ENCODE results near the gene EVC2. TPM values are rescaled to one million over a fixed set of nuclear protein-coding genes. Genes with fewer than 3 reads are reported as not detected.

Gene EVC2
- total and polyA plus RNA-seq, 9 of the 15 experiments (the other 6 are each of a cell fraction or from before 2014, with no cell fraction given), result 0.03 to 0.55 (median 0.38) TPM; not detected in 1

DNA sequence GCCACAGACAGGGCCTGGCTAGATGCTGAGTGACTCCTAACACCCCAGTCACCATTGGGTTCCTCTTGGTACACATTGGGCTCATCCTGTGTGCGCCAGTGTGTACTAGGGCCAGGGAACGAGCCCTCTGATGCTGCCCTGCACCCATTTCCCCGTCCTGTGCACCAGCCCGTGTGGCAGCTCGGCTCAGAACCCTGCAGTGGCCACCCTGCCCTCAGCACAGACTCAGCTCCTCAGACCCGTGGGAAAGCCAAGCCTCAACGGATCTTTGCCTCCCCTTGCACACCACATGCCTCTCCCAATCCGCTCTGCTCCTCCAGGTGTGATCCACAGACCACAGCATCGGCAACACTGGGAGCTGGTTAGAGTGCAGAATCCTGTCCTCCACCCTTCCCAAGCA is 41.2 kb upstream of the EVC2 start:
- peak overlapping the region; percentile 28; the same call in 1 of the 3 replicates for H3K27ac ChIP-seq (ENCODE audit: extremely low read depth, low read depth, low read length)

More for the DNA sequence above, 41.2 kb upstream of the EVC2 start:
- Histone ChIP-seq H3K27me3 (ENCODE audit: control insufficient read depth in 2 of 2, insufficient read depth in 2 of 2, low read length in 2 of 2) (peaks cover 0 to 6% of the 10 kb centered on the region in 2 experiments; a peak in 1 of 5 replicates), H3K4me3 (no peak overlapping the region), H3K9me3 (replicated peaks; ENCODE audit: control insufficient read depth, insufficient read depth, low read depth, low read length) (no peaks in the 10 kb centered on the region), H4K20me1 (replicated peaks; ENCODE audit: control insufficient read depth, insufficient read depth, low read length) (no peaks in the 10 kb centered on the region; the same call in 1 of the 2 replicates), H3K9me1 (ENCODE audit: control insufficient read depth, insufficient read depth, low read length) (no peaks in the 10 kb centered on the region), H3K79me2 (ENCODE audit: control insufficient read depth, insufficient read depth, low read length) (no peaks in the 10 kb centered on the region), H3K4me1 (replicated peaks in 1 of 2; ENCODE audit: control insufficient read depth in 2 of 2, insufficient read depth in 2 of 2, low read length in 2 of 2) (peaks cover 5 to 10% of the 10 kb centered on the region in 2 experiments; a peak in 3 of 5 replicates), H3K36me3 (ENCODE audit: control insufficient read depth, insufficient read depth, low read length) (no peaks in the 10 kb centered on the region), H3K9ac (ENCODE audit: insufficient read depth in 1 of 2, low read depth in 2 of 2, low read length in 2 of 2) (peak overlapping the region in 1 of 2 experiments; percentile 58; a peak in 1 of 4 replicates), H2AFZ (ENCODE audit: low read depth, low read length) (no peak overlapping the region), H3K4me2 (ENCODE audit: insufficient read depth, low read length) (no peak overlapping the region)
- in situ Hi-C loops (cut with MboI) (no loop called here), intact Hi-C loops (cut with micrococcal nuclease) (no loop called here)
- WGBS (ENCODE audit: insufficient coverage, low coverage, missing lambda C conversion rate), result 17% methylated on average over 9 of the region's 9 CpGs
- ChIA-PET CTCF (ENCODE audit: low intra/inter-chr PET ratio) (no interaction called here), POLR2A (no interaction called here)
- BruUV-seq (replicated peaks), result no TSS peak
- peak in 1 of 4 experiments; percentile 8 for DNase-seq (ENCODE audit: extremely low read depth in 1 of 4, low spot score in 3 of 4)
- TF ChIP-seq, protein P1, sequence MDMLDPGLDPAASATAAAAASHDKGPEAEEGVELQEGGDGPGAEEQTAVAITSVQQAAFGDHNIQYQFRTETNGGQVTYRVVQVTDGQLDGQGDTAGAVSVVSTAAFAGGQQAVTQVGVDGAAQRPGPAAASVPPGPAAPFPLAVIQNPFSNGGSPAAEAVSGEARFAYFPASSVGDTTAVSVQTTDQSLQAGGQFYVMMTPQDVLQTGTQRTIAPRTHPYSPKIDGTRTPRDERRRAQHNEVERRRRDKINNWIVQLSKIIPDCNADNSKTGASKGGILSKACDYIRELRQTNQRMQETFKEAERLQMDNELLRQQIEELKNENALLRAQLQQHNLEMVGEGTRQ (CRISPR knock-in tag; IDR thresholded peaks at IDR 0.05), result no peak
- TF ChIP-seq, protein P2, sequence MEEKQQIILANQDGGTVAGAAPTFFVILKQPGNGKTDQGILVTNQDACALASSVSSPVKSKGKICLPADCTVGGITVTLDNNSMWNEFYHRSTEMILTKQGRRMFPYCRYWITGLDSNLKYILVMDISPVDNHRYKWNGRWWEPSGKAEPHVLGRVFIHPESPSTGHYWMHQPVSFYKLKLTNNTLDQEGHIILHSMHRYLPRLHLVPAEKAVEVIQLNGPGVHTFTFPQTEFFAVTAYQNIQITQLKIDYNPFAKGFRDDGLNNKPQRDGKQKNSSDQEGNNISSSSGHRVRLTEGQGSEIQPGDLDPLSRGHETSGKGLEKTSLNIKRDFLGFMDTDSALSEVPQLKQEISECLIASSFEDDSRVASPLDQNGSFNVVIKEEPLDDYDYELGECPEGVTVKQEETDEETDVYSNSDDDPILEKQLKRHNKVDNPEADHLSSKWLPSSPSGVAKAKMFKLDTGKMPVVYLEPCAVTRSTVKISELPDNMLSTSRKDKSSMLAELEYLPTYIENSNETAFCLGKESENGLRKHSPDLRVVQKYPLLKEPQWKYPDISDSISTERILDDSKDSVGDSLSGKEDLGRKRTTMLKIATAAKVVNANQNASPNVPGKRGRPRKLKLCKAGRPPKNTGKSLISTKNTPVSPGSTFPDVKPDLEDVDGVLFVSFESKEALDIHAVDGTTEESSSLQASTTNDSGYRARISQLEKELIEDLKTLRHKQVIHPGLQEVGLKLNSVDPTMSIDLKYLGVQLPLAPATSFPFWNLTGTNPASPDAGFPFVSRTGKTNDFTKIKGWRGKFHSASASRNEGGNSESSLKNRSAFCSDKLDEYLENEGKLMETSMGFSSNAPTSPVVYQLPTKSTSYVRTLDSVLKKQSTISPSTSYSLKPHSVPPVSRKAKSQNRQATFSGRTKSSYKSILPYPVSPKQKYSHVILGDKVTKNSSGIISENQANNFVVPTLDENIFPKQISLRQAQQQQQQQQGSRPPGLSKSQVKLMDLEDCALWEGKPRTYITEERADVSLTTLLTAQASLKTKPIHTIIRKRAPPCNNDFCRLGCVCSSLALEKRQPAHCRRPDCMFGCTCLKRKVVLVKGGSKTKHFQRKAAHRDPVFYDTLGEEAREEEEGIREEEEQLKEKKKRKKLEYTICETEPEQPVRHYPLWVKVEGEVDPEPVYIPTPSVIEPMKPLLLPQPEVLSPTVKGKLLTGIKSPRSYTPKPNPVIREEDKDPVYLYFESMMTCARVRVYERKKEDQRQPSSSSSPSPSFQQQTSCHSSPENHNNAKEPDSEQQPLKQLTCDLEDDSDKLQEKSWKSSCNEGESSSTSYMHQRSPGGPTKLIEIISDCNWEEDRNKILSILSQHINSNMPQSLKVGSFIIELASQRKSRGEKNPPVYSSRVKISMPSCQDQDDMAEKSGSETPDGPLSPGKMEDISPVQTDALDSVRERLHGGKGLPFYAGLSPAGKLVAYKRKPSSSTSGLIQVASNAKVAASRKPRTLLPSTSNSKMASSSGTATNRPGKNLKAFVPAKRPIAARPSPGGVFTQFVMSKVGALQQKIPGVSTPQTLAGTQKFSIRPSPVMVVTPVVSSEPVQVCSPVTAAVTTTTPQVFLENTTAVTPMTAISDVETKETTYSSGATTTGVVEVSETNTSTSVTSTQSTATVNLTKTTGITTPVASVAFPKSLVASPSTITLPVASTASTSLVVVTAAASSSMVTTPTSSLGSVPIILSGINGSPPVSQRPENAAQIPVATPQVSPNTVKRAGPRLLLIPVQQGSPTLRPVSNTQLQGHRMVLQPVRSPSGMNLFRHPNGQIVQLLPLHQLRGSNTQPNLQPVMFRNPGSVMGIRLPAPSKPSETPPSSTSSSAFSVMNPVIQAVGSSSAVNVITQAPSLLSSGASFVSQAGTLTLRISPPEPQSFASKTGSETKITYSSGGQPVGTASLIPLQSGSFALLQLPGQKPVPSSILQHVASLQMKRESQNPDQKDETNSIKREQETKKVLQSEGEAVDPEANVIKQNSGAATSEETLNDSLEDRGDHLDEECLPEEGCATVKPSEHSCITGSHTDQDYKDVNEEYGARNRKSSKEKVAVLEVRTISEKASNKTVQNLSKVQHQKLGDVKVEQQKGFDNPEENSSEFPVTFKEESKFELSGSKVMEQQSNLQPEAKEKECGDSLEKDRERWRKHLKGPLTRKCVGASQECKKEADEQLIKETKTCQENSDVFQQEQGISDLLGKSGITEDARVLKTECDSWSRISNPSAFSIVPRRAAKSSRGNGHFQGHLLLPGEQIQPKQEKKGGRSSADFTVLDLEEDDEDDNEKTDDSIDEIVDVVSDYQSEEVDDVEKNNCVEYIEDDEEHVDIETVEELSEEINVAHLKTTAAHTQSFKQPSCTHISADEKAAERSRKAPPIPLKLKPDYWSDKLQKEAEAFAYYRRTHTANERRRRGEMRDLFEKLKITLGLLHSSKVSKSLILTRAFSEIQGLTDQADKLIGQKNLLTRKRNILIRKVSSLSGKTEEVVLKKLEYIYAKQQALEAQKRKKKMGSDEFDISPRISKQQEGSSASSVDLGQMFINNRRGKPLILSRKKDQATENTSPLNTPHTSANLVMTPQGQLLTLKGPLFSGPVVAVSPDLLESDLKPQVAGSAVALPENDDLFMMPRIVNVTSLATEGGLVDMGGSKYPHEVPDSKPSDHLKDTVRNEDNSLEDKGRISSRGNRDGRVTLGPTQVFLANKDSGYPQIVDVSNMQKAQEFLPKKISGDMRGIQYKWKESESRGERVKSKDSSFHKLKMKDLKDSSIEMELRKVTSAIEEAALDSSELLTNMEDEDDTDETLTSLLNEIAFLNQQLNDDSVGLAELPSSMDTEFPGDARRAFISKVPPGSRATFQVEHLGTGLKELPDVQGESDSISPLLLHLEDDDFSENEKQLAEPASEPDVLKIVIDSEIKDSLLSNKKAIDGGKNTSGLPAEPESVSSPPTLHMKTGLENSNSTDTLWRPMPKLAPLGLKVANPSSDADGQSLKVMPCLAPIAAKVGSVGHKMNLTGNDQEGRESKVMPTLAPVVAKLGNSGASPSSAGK (IDR thresholded peaks at IDR 0.05), result no peak
- no peak for TF ChIP-seq MCM3 (IDR thresholded peaks at IDR 0.05)
- no peak for TF ChIP-seq POLR2AphosphoS5 (IDR thresholded peaks at IDR 0.05; ENCODE audit: control insufficient read depth, insufficient read depth, low read depth, low read length)
- no peak for TF ChIP-seq ZKSCAN3 (CRISPR knock-in tag; IDR thresholded peaks at IDR 0.05)
- TF ChIP-seq HOMEZ (CRISPR knock-in tag; IDR thresholded peaks at IDR 0.05), result no peak
- no peak for TF ChIP-seq ZNF311 (CRISPR knock-in tag; IDR thresholded peaks at IDR 0.05)
- no peak for TF ChIP-seq BRCA1 (IDR thresholded peaks at IDR 0.05)
- TF ChIP-seq BRCA1 (CRISPR knock-in tag; IDR thresholded peaks at IDR 0.05), result no peak
- no peak for ATAC-seq
- FAIRE-seq, result no peak
